ENCODE measurements around the gene VAV2. TPM values are rescaled to one million over a fixed set of nuclear protein-coding genes. Genes with fewer than 3 reads are reported as not detected.

VAV2 gene
- total and polyA plus RNA-seq, 4 donors = 4.9 to 26.4 (median 17.0) TPM

DNA sequence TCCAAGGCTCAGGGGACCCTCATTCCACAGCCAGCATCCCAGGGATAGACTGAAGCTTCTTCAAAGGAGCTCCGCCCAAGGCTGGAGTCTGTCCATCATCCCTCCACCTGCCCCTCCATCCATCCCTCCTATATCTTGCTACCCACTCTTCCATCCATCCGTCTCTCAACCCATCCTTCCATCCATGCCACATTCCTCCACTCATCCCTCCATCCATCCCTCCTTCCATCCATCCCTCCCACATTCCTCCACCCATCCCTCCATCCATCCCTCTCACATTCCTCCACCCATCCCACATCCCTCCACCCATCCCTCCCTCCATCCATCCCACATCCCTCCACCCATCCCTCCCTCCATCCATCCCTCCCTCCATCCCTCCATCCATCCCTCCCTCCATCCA is 5.5 kb upstream of the VAV2 start (continued):
- no peak for TF ChIP-seq ZBTB33 (IDR thresholded peaks at IDR 0.05)
- no peak for TF ChIP-seq FOXA2 (IDR thresholded peaks at IDR 0.05)
- TF ChIP-seq YY1 (IDR thresholded peaks at IDR 0.05) = no peak
- TF ChIP-seq HNF4G (IDR thresholded peaks at IDR 0.05) = no peak

GRCh38 chr9:133996531-133997520 is 4.7 kb upstream of the VAV2 start:
- no peaks in the 10 kb centered on the region for H3K36me3 ChIP-seq (ENCODE audit: control insufficient read depth in 4 of 4, insufficient read depth in 3 of 4, low read depth in 1 of 4, low read length in 3 of 4)
- H3K27ac ChIP-seq (ENCODE audit: low read depth in 1 of 2, low read length in 2 of 2) = no peak overlapping the region
- WGBS = 65% methylated on average over 24 of the region's 24 CpGs
- no peaks in the 10 kb centered on the region for H3K27me3 ChIP-seq (ENCODE audit: control insufficient read depth in 4 of 4, insufficient read depth in 4 of 4, low read length in 3 of 4)
- no peak overlapping the region for H3K9ac ChIP-seq (ENCODE audit: low read depth in 1 of 2, low read length in 2 of 2)
- H3K9me3 ChIP-seq (ENCODE audit: control insufficient read depth in 4 of 4, low read length in 3 of 4) = no peaks in the 10 kb centered on the region
- peaks cover 5 to 15% (median 12%) of the 10 kb centered on the region in 4 donors for H3K4me1 ChIP-seq (ENCODE audit: control insufficient read depth in 4 of 4, insufficient read depth in 4 of 4, low read length in 3 of 4)
- TF ChIP-seq GABPA (IDR thresholded peaks at IDR 0.05 in 1 of 2, conservative IDR thresholded peaks at IDR 0.05 in 1 of 2) (no peak), ATF3 (IDR thresholded peaks at IDR 0.05) (no peak), SP1 (IDR thresholded peaks at IDR 0.05) (no peak), HNF4A (conservative IDR thresholded peaks at IDR 0.05) (no peak), FOXA1 (IDR thresholded peaks at IDR 0.05) (no peak), RXRA (IDR thresholded peaks at IDR 0.05) (no peak), EGR1 (IDR thresholded peaks at IDR 0.05; ENCODE audit: low read depth in 2 of 2) (no peak), ZBTB33 (IDR thresholded peaks at IDR 0.05) (no peak), HNF4G (IDR thresholded peaks at IDR 0.05) (no peak), JUND (IDR thresholded peaks at IDR 0.05) (no peak), RAD21 (IDR thresholded peaks at IDR 0.05) (no peak), YY1 (IDR thresholded peaks at IDR 0.05) (no peak)
- TF ChIP-seq, protein P1, sequence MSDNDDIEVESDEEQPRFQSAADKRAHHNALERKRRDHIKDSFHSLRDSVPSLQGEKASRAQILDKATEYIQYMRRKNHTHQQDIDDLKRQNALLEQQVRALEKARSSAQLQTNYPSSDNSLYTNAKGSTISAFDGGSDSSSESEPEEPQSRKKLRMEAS (IDR thresholded peaks at IDR 0.05) = no peak
- TF ChIP-seq, protein P2, sequence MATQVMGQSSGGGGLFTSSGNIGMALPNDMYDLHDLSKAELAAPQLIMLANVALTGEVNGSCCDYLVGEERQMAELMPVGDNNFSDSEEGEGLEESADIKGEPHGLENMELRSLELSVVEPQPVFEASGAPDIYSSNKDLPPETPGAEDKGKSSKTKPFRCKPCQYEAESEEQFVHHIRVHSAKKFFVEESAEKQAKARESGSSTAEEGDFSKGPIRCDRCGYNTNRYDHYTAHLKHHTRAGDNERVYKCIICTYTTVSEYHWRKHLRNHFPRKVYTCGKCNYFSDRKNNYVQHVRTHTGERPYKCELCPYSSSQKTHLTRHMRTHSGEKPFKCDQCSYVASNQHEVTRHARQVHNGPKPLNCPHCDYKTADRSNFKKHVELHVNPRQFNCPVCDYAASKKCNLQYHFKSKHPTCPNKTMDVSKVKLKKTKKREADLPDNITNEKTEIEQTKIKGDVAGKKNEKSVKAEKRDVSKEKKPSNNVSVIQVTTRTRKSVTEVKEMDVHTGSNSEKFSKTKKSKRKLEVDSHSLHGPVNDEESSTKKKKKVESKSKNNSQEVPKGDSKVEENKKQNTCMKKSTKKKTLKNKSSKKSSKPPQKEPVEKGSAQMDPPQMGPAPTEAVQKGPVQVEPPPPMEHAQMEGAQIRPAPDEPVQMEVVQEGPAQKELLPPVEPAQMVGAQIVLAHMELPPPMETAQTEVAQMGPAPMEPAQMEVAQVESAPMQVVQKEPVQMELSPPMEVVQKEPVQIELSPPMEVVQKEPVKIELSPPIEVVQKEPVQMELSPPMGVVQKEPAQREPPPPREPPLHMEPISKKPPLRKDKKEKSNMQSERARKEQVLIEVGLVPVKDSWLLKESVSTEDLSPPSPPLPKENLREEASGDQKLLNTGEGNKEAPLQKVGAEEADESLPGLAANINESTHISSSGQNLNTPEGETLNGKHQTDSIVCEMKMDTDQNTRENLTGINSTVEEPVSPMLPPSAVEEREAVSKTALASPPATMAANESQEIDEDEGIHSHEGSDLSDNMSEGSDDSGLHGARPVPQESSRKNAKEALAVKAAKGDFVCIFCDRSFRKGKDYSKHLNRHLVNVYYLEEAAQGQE (IDR thresholded peaks at IDR 0.05) = no peak
- H3K4me3 ChIP-seq (ENCODE audit: low read depth in 1 of 3, low read length in 3 of 3) = no peak overlapping the region
- no peak for DNase-seq (ENCODE audit: low spot score)
